Lower leg skin (tissue), 4 donors: ENCODE data around the gene RNLS. TPM values are rescaled to one million over a fixed set of nuclear protein-coding genes. Genes with fewer than 3 reads are reported as not detected.

ENCODE experiments used
- DNase-seq, 2 donors: peaks; one replicate each; pipeline ENCODE4 v3.0.0-alpha.2; 2019; ENCODE audit warnings: low spot score in 2 of 2
- H3K4me3 ChIP-seq: fragments of 200-600 bp; sonication (generic); 2 replicates; pipeline ENCODE4 v1.5.1; 2017; ENCODE audit warnings: mild to moderate bottlenecking, low read depth; ENCODE audit not compliant: poor library complexity, severe bottlenecking
- POLR2A ChIP-seq, 2 donors: fragments of 450-650 bp; IDR thresholded peaks; one replicate each; pipeline ENCODE4 v1.6.1; 2016 to 2017; ENCODE audit warnings: antibody characterized with exemption in 2 of 2, mild to moderate bottlenecking in 1 of 2, moderate library complexity in 1 of 2
- WGBS, 2 donors: methylation state at CpG; one replicate each; pipeline ENCODE4 v1.1.5; 2018; 5-methylcytosine and 5-hydroxymethylcytosine counted together
- intact Hi-C: fragments of 100-400 bp; cut with DNase I; formaldehyde crosslinking; loops from one replicate; pipeline ENCODE4 v1.15.0; 2023; ENCODE audit warnings: low total_unique reads
- total RNA-seq, 4 donors: library from RNA; depleted of rRNA; stranded (reverse); fragments of >200 nt; gene quantifications; one replicate each; pipeline ENCODE4 v1.1.0, GENCODE V29; 2016
- TF ChIP-seq, protein P1 (sequence below), 3 donors: fragments of 450-650 bp; IDR thresholded peaks; one replicate each; pipeline ENCODE4 v1.5.1; 2016; ENCODE audit warnings: antibody characterized with exemption in 3 of 3, mild to moderate bottlenecking in 3 of 3, moderate library complexity in 2 of 3

RNLS gene
- total RNA-seq, 4 donors from 2014 or later: 6.8 to 18.3 (median 10.9) TPM

GRCh38 chr10:88542522-88542921 is 40.6 kb downstream of the RNLS start:
- 75 to 77% methylated on average over 4 of the region's 4 CpGs for WGBS, 2 donors
- TF ChIP-seq, protein P1, sequence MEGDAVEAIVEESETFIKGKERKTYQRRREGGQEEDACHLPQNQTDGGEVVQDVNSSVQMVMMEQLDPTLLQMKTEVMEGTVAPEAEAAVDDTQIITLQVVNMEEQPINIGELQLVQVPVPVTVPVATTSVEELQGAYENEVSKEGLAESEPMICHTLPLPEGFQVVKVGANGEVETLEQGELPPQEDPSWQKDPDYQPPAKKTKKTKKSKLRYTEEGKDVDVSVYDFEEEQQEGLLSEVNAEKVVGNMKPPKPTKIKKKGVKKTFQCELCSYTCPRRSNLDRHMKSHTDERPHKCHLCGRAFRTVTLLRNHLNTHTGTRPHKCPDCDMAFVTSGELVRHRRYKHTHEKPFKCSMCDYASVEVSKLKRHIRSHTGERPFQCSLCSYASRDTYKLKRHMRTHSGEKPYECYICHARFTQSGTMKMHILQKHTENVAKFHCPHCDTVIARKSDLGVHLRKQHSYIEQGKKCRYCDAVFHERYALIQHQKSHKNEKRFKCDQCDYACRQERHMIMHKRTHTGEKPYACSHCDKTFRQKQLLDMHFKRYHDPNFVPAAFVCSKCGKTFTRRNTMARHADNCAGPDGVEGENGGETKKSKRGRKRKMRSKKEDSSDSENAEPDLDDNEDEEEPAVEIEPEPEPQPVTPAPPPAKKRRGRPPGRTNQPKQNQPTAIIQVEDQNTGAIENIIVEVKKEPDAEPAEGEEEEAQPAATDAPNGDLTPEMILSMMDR (IDR thresholded peaks at IDR 0.05): no peak
- TF ChIP-seq POLR2A (IDR thresholded peaks at IDR 0.05): no peak
- H3K4me3 ChIP-seq: no peak overlapping the region
- intact Hi-C loops: no loop called here
- no peak for DNase-seq

DNA sequence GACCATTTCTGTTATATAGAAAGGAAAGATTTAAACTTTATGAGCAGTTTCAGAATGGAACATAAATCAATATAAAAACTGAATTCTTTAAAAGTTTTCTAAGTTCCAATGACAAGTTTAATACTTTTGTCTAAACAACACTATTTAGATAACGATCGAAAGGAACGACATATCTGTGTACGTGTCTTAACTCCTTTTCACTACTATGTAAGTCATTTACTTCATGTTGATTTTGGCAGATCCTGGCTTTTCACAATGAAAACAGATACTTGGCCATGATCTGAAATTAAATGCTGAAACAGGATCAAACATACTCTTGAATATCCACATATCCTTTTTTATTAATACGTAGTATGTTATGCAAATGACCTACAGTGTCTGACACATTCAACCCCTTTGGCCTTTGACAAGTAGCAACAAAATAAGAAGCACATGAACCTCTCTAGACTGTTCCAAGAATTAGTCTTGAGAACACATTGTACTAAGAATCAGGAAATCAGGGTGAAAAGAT is 41.9 kb downstream of the RNLS start:
- WGBS, 2 donors: 30 to 35% methylated on average over 5 of the region's 5 CpGs
- H3K4me3 ChIP-seq: no peak overlapping the region
- no peak for DNase-seq
- intact Hi-C loops: no loop called here
- TF ChIP-seq, protein P1 (IDR thresholded peaks at IDR 0.05): no peak
- no peak for TF ChIP-seq POLR2A (IDR thresholded peaks at IDR 0.05)

GRCh38 chr10:88540351-88540750 is 42.8 kb downstream of the RNLS start:
- TF ChIP-seq, protein P1 (IDR thresholded peaks at IDR 0.05): no peak
- no peak for TF ChIP-seq POLR2A (IDR thresholded peaks at IDR 0.05)
- WGBS, 2 donors: 47 to 54% methylated on average over 1 of the region's 1 CpG
- H3K4me3 ChIP-seq: no peak overlapping the region
- intact Hi-C loops: no loop called here
- no peak for DNase-seq

DNA sequence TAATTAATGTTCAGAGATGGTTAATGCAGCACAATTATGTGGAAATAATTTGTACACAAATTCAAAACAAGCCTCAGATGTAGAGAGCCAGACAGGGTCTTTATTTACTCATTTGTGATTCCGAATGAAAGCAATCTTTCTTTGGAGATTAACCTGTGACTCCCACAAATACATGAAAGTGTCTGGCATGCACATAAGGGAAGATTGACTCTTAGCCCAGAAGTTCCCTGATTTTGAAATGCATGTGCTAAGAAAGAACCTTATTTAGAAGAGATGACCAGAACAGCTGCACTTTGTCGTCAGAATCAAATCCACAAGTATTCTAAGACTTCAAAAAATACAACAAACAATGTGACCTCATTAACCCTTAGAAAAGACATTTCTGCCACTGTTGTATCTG is 45.1 kb downstream of the RNLS start:
- whole genome bisulfite sequencing, 2 donors: 49 to 52% methylated on average over 2 of the region's 2 CpGs
- intact Hi-C loops: no loop called here
- no peak for TF ChIP-seq POLR2A (IDR thresholded peaks at IDR 0.05)
- TF ChIP-seq, protein P1 (IDR thresholded peaks at IDR 0.05): no peak
- no peak for DNase-seq
- H3K4me3 ChIP-seq: no peak overlapping the region

DNA sequence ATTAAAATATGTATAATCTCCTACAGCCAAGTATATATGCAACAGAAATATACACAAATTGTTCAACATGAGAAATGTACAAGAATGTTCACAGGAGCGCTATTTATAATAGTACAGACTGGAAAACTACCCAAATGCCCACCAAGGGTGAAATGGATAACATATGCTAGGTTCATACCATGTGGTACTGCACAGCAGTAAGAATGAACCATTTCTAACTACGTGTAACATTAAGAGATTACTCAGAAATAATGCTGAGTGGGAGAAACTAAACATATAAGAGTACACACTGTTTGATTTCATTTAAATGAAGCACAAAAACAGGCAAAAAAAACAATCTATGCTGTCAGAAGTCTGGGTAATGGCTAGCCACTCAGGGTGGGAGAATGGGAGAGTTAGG is 45.8 kb downstream of the RNLS start:
- TF ChIP-seq, protein P1 (IDR thresholded peaks at IDR 0.05): no peak
- no peak for TF ChIP-seq POLR2A (IDR thresholded peaks at IDR 0.05)
- intact Hi-C loops: no loop called here
- DNase-seq: no peak
- no peak overlapping the region for H3K4me3 ChIP-seq
- WGBS, 2 donors: 72 to 84% methylated on average over 2 of the region's 2 CpGs

- H3K4me3 ChIP-seq: no peak overlapping the region
- intact Hi-C loops: no loop called here
- DNase-seq: no peak
- 95 to 97% methylated on average over 4 of the region's 4 CpGs for WGBS, 2 donors
- TF ChIP-seq, protein P1 (IDR thresholded peaks at IDR 0.05): no peak
- no peak for TF ChIP-seq POLR2A (IDR thresholded peaks at IDR 0.05)
These were observed 46.7 kb downstream of the RNLS start for GRCh38 chr10:88536437-88536836.
